HG02840 (cell line): ENCODE measurements around the gene SLC26A1.

Experiments
- ATAC-seq: cut with Tn5 transposase; IDR thresholded peaks from one replicate; pipeline ENCODE4 v1.9.1; 2021; ENCODE audit warnings: mild to moderate bottlenecking, moderate library complexity, moderate number of reproducible peaks; ENCODE audit not compliant: unreplicated experiment, low FRiP score

Gene SLC26A1, protein sequence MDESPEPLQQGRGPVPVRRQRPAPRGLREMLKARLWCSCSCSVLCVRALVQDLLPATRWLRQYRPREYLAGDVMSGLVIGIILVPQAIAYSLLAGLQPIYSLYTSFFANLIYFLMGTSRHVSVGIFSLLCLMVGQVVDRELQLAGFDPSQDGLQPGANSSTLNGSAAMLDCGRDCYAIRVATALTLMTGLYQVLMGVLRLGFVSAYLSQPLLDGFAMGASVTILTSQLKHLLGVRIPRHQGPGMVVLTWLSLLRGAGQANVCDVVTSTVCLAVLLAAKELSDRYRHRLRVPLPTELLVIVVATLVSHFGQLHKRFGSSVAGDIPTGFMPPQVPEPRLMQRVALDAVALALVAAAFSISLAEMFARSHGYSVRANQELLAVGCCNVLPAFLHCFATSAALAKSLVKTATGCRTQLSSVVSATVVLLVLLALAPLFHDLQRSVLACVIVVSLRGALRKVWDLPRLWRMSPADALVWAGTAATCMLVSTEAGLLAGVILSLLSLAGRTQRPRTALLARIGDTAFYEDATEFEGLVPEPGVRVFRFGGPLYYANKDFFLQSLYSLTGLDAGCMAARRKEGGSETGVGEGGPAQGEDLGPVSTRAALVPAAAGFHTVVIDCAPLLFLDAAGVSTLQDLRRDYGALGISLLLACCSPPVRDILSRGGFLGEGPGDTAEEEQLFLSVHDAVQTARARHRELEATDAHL

DNA sequence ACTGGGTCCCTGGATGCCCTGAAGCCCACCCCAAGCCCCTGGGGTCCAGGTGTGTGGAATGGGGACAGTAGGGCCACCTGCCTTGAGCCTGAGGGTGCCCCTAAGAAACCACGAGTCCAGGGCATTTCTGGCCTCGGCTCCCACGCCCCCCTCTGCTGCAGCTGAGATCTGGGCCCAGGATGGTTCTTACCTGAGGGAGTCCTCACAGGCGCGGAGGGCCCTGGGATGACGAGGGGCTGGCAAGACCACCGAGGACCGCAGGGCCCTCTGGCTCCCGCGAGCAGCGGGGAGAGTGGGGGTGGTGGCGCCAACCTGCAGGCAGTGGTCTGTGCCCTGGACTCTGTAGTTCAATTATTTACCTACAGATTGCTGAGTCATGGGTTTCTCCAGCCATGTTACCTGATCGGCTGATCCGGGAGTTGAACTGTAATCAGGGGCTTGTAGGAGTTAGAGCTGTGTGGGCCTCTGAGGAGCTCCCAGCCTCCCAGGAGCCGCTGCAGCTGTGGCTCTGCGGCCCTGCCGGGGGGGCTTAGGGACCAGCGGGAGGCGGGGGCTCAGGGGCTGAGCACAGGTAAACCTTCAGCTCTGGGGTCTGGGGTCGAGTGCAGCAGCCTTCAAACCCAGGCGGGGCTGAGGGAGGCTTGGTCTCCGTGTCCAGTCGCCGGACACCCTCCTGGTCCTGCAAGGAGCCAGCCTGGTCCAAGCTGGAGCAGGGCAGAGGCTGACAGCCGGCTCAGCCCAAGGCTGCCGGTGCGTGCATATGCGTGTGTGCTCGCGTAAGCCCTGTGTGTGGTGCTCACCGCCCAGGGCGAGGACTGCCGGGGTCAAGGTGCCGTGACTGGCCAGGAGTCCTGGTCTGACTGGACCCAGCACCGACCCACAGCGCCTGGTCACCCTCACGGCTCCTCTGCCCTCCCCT is at the start of gene SLC26A1:
SLC26A1 (minus strand) TSS at position 294 of the 919 bp plus-strand sequence. CDS start 1,701 bp downstream, outside the sequence.
- no peak for ATAC-seq

DNA sequence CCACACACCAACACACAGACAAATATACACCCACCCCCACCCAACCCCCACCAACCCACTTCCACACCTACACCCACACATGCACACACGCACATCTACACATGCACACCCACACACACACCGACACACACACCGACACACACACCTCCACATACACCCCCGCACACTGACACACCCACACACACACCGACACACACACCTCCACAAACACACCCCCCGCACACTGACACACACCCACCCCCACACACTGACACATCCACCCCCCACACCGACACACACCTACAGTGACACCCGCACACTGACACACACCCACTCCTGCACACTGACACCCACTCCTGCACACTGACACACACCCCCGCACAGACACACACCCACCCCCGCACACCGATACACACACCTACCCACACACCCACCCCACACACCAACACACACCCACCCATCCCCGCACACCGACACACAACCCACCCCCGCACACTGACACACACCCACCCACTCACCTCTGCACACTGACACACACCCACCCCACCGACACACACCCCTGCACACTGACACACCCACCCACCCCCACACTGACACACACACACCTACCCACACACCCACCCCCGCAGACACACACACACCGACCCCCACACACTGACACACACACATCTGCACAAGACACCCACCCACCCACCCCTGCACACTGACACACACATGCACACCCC is 49.3 kb upstream of the SLC26A1 start:
- no peak for ATAC-seq

DNA sequence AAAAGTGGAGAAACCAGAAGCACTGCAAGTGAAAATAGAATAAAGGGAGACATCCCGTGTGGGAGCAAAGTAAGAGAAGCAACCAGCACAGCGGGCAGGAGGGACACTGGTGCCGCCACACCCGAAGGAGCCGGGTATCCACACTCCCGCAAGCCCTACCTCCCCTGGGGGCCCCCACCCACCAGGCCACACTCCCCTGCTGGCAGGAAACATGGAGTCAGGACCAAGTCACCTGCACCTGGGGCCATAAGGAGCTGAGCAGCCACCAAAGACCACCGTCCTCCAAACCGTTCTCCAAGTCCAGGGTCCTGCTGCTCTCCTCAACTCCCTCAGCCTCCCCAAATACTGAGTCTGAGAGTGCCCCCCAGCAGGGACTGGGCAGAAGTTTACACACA is 48.7 kb upstream of the SLC26A1 start:
- ATAC-seq: no peak

DNA sequence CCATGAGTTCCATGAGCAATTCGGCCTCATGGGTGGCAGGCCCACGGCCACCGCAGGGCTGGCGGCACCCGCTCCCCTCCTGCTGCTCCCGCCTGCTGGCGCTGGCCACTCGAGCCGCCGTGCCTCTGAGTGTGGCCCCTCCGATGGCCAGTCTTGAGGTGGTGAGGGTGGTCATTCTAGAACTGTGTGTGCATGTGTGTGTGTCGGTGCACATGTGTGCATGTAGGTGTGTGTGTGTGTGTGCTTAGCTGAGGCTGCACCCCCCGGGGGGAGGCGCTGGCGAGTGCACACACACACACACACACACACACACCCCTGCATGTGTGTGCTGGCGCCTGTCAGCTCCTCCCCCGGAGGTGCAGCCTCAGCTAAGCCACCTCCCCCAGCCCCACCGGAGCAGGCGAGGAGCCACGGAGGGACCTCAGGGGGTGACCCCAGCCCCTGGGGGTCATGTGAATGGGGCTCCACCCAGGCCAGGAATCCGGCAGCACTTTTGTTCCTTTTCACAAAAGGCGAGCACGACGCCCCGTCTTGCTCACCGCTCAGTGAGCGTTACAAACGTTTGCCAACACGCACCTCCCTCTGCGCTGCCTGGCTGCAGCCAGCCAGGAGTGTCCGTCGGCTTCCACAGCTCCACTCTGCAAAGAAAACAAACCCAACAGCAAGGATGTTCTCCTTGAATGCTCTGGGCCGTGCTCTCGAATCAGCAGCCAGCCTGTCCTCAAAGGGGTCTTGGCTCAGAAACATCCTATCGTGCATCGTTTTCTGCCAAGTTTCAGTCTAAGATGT is 48.1 kb upstream of the SLC26A1 start:
- ATAC-seq: no peak

DNA sequence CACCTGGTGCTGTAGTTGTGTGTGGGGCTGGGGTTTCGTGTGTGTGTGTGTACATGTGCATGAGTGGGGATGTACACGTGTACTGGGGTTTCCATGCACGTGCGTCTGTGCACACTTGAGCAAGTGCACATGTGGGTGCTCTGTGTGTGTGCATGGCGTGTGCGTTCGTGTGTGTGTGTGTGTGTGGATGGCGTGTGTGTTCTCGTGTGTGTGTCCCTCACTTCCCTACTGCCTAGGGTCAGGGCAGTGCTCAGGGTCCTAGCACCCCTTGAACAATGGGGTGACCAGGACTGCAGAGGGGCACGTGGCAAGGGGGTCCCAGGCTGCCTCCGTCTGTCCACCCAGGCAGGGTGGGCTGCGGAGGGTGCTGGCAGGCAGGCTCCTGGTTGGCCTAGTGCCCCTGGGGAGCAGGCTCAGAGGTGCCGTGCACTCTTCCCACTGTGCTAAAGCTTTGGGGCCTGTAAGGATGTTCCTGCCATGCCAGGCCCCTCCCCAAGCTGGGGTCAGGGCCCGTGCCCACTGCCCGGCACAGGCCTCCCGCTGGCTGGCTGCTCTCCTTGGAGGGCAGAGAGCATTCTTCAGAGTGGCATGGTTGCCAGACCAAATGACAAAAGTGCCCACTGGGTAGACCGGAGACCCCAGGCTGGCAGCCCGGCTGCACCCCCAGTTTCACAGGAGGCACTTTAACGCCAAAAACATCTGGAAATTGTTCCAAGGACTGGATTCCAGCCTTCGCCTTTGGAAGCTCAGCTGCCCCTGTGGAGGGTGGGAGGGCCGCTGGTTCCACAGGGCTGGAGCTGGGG is 47.3 kb upstream of the SLC26A1 start:
- no peak for ATAC-seq

DNA sequence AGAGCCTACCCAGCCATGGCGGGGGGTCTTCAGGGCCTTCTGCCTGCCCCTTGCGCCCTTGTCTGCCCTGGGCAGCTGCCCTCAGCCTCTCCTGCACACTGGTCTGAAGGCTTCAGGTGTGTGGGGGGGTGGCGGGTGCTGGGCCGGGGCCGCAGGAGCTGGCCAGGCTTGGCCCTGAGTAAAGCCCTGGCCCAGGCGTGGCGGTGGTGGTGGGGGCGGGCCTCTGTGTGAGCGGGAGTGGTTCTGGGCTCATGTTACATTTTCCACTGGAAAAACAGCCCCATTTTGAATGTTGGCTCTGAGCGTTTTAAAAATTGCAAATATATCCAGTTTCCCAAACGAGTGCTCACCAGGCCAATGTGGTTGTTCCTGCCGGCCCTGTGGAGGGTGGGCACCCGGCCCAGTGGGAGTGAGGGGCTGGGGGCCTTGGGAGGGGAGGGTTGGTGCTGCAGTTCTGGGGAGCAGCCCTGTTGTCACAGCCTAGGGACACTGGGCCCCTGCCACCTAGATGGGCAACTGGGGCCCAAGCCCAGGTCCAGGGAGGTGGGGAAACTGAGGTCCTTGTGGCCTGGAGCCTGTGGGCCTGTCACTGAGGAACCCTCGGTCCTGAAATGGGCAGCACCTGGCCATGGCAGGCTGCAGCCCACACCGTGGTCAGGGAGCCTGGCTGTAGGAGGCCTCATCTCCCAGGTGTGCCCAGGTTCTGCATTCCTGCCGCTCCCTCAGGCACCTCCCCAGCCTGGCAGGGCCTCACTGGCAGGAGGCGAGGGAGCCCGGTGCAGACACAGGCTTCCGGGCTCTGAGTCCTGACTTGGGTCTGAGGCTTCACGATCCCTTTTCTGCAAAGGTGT is 46.5 kb upstream of the SLC26A1 start:
- no peak for ATAC-seq

DNA sequence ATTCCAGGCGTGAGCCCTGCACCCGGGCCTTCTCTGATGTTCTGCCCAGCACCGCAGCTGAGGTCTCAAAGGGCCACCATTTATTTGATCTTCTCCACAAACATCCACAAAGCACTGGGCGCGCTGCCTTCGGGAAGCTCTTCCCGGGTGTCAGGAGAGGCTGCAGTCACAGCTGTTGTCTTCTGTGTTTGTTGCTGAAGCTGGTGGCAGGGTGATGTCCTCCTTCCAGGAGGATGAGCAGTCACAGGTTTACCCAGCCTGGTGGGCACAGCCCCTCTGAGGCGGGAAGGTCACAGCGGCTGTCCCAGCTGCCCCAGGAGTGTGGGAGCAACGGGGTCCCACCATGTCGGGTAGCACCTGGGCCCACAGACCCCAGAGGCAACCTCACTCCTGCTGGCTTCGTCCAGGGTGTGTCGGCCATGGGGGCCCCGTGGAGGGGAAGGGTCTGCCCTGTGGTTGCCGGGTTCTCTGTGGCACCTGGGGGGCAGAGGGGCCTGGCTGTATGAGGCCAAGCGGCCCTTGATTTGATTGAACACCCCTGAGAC is 45.8 kb upstream of the SLC26A1 start:
- ATAC-seq: no peak

DNA sequence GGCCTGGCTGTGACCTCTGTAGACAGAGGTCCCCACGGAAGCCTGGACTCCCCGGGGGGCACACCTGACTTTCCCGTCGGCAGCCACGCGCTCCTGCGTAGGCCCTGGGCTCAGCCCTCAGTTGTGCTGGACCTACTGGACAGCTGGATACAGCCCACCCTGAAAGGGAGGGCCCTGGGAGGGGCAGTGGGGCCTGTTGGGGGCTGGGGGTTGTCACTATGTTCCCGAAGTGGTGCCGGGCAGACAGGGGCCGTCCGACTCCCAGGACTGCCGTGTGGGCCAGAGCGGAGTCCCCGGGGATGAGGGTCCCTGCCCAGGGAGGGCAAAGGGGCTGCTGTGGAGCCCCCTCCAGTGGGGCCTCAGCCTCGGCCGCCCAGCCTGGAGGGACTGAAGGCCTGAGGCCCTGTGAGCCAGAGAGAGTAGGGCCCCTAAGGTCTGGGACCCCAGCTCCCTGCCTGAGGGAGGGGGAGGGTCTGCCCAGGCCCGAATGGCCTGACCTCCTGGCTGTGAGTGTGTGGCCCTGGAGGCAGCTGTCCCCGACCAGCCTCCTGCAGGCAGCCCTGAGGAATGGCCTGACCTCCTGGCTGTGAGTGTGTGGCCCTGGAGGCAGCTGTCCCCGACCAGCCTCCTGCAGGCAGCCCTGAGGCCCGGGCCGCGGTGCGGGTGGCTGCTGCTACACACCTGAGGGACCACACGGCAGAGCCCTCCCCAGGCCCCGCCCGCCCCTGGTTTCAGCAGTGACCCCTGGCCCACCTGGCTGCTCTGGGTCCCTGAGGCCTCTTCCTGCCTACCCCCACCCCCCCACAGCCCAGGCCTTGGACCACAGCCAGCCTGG is 44.0 kb upstream of the SLC26A1 start:
- no peak for ATAC-seq

DNA sequence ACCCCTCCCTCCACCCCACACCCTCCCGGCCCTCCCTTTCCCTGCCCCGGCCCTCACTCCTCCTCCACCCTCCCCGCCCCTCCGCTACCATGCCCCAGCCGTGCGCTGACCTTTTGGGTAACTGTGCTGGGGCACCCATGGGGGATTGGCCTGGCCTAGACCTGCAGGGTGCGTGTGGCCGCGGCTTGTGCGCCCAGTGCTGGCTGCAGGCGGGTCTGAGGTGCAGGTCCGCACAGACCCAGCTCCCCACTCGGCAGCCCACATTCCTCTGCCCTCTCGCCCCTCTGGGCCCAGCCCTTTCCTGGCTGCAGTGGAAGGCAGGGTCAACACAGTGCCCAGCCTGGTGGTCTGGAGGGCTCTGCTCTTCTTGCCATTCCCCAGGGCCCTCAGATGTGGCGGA is 42.9 kb upstream of the SLC26A1 start:
- ATAC-seq: no peak

DNA sequence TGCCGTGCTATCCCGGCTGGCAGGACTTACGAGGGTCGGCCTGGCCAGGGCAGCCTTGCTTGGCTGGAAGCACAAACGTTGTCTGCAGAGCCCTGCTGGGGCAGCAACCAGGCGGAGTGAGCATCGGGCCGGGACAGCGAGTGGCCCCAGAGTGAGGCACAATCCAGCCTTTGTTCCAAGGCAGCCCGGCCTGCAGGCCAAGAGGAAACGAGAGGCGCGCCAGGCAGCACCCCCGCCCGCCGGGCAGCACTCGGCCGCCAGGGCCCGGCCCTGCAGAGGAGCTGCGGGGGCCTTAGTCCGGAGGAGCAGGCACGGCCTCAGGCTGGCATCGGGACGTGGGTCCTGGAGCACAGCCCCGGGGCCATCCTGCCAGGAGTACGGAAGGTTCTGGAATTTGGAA is 42.3 kb upstream of the SLC26A1 start:
- ATAC-seq: no peak

DNA sequence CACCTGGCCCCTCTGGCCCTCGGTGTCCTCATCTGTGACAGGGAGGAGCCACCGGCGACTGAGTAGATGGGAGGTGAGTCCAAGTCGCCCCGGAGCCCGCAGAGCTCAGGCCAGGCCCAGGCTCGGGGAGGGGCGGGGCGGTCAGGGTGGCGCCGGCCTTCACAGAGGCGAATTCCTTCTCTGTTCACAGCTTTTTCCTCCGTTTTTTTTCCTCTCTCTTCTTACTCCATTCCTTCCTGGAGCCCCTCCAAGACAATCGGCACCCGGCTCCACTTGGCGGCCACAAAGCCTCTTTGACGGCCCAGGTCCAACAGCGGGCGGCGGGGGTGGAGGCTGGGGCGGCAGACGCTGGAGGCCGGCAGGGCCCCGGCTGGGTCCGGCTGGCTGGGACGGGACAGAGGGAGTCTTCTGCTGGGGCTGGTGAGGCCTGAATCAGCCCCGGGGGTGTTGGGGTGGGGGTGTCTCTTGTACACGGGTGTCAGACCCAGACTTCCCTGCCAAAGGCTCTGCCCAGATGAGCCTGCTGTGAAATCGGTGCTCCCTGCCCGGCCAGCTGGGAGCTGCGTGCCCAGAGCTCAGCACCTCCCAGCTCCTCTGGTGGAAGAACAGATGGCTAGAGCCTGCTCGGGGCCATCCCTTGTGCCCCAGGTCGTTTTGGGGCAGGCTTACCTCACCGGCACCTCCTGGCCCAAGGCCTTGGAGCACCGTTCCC is 40.8 kb upstream of the SLC26A1 start:
- no peak for ATAC-seq

DNA sequence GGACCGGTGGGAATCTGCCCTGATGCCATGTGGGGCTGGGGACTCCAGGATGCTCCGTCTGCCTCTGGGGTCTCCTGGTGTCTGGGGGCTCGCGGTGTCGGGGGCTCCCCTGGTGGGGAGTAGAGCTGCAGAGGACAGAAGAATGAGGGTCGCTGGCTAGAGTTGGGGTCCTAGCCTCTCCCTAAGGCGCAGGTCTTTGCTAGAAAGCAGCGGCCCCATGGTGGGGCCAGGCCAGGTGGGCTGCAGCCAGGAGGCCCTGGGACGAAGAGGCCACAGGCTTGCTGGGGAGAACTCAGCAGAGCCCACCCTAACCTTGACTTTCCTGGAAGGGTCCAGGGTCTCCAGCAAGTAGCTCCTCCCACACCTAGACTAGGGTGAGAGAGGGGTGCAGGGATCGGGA is 39.7 kb upstream of the SLC26A1 start:
- no peak for ATAC-seq

DNA sequence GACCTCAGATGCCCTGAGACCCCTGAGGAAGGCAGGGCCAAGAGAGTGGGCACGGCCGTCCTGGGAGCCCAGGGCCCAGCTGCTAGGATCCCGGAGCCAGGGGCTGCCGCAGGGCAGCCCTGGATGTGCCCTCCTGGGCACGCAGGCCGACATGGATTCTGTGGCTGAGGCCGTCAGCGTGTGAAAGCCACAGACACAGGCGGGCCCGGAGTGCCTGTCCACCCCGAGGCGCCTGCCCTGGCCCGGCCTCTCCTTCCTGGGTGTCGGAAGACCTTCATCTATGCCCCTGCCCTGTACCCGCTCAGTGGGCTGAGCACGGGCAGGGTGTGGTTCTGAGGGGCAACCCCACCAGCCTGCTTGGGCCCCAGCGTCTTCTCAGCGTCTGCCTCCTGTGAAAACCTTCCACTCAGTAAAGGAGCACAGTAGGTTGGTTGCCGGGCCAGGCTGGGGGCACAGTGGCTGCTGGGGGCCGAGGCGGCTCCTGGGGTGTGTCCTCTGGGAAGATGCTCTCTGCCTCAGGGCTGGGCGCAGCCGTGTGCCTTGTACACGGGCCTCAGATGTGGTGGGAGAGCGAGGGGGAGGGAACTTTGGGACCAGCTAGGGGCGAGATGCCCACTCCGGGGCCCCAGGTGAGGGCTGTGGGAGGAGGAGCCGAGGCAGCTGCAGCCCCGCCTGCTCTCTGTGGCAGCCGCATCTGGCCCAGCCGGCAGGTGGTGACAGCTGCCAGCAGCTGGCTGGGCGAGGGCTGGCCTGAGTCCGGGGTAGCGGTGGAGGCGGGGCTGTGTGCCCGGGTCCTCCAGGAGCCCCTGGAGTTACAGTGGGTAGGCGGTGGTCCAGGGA is 39.0 kb upstream of the SLC26A1 start:
- ATAC-seq: no peak

DNA sequence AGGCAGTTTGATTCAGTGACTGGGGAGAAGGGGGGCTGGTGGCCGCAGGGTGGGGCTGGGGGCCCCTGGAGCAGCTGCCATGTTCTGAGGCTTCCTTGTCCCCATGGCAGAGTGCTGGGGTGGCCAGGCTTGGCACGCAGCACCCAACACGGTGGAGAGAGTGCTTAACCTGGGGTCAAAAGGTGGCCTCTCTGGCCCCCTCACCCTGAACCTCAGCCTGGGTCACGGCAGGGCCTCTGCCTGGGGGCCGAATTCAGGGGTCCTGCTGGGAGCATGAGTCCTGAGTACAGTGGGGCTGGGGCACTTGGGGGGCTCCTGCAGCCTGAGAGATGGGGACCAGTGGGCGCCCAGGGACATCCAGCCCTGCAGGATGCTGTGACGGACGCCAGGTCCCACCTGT is 38.1 kb upstream of the SLC26A1 start:
- ATAC-seq: no peak

DNA sequence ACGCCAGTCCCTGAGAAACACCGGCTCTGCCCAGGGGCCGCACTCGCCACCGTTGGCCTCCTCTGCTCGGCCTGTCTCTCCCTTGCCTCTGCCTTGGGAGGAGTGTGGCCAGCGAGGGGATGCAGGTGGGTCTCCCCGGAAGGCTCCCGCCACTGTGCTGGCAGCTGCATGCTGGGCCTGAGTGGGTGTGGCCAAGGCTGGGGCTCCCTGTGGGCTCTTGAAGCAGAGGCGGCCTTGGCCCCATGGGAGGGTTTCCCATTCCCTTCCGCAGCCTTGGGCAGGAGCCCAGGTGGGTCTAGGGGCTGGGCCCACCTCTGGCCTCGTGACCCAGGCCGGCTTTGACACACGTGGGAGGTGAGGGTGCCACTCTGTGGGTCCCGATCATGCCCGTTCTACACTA is 37.4 kb upstream of the SLC26A1 start:
- no peak for ATAC-seq
